UCSD-AML1 (cell line): Measurements from ENCODE around the gene SKIDA1.

Experiments used
- DNase-seq: peaks from one replicate; lab custom pipeline; 2025; ENCODE audit not compliant: unreplicated experiment; lab: John Stamatoyannopoulos, UW

The SKIDA1 gene

DNA sequence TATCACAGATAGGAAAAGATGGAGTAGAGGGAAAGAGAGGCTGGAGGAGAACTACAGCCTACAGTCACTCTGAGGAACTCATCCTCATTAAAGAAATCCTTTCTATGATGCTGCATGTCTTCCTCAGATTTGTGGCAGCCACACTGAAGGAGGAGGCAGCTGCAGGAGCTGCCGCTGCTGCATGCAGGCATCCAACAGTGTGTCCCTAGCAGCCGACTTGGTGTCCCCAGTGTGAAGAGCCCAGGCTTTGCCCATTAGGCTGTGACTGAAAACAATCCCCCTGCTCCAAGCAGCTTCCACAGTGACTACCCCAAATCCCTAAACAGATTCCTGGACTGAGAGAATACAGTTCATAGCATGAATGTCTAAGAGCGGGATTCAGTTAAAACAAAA is 23.1 kb downstream of the SKIDA1 start:
- DNase-seq: no peak

DNA sequence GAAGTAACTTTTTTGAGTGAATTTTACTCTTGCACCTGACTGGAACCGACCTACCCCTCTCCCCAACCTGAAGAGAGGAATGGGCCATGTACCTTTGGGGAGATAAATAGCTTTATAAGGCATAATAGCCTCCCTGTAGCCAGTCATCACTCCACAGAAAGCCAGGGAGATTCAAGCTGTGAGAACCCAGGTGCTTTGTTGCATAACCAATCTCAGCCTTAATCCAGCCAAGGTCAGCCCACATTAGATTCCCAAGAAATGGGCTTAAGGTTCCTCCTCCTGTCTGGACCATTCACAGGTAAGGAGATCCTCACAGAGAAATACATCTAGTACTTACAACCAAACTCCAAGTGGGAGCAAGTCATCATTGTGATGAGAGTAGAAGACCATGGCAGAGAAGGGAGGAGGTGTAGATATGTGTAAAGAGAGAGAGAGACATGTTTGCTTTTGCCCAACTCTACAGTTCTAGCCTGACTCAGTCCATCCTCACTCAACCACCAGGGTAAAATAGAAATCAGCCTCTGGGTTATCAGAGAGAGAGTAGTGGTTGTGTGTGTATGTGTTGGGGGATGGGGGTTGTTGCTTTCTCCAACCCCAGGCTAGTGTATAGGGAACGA is 23.6 kb downstream of the SKIDA1 start:
- no peak for DNase-seq

DNA sequence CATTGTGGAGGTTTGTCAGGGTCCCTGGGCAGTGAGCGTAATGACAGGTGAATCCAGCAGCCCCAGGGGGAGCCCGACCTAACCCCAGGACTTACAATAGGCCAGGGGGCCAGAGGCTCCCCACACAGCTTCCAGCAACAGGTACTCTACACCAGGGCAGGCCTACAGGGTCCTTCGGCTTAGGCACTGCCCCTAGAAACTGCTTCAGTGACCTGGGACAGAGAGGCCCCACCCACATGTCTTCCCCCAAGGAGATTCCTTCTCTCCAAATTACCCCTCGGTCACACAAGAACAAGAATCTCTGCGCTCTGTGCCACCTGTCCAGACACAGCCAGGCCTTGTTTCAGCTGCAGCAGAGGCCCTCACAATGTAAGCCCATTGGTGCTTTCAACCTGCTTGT is 24.4 kb downstream of the SKIDA1 start:
- DNase-seq: no peak

DNA sequence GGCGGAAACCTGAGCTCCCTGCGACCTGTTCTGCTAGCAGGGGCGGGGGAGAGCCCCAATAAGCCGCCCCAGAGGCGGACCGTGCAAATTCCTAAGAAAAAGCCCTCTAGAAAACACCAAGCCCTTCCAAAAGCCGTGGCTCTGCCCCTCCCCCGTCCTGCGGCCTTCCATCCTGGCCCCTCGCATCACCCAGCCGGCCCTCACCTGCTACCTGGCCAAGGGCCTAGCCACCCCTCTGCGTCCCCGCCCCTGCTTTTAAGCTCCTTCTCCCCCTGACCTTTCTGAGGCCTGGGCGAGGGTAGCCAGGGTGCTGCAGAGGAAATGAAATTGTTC is 24.9 kb downstream of the SKIDA1 start:
- DNase-seq: no peak

DNA sequence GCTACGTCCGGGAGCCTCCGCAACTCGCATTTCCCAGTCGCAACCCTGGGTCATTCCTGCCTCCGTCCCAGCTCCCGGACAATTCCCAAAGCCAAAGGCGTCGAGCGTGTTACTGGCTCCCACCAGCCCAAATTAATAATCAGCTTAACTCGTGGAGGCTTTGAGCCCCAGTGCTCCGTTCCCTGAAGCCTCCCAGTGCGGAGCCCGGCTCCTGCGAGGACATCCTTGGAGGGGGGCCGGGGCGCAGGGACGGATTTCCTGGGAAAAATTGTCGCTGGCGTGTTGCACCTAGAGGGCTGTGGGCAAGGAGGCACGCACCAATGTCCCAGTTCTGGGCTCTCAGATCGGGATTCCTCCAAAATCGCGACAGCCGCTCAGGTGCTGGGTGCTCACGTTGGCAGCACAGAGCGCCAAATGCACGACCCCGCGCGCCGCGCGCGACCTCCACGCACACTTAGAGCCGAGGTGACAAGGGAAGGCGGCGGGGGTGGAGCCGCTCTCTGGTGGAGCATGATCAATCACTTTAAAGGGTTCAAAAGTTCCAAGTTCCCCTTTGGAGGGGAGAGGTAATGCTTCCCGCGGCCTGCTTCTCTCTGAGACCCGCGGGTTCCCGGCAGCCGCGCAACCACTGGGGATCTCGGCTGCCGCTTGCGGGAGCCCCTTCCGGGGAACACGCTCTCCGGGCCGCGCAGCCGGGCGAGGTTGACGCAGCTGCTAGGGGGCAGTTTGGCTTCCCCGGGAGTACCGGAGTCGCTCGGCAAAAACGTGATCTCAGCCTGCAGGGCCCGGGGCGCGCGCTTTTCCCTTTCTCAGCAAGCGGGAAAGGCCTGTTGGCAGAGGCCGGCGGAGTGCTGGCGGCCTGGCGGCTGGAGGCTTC is 25.5 kb downstream of the SKIDA1 start:
- peak; percentile 38 for DNase-seq

DNA sequence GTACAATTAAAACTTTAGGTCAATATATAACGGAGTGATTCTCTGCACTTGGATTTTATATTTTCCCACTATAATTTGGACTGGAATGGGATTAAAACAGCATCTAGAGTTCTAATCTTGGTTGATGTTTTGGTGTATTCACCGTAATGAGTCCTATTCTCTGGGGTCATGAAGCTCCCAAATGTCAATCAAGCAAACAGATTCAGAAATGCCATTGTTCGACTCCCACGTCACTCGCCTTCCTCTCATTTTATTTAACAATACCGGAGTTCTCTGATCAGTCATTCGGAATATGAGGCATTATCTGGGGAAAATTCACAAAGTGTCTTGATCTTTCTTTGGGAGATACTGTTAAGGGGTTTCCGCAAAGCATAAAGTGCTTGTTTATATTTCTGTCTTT is 26.5 kb downstream of the SKIDA1 start:
- DNase-seq: no peak

DNA sequence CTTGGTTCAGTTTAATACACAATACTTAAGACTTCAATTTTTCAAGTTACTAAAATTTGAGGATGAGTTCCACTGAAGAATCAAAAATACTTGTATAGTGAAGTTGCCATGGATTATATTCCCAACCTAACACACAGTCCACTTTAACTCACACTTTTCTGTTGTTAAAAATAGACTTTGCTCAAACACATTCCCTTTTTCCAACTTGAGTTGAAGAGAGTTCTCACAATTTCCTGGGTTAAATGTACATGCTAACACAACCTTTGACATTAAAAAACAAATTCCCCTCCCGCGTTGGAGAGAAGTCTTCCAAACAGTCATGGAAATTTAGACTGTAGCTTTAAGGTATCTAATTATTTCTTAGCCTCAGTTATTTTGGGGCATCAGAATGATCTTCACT is 27.1 kb downstream of the SKIDA1 start:
- DNase-seq: no peak

DNA sequence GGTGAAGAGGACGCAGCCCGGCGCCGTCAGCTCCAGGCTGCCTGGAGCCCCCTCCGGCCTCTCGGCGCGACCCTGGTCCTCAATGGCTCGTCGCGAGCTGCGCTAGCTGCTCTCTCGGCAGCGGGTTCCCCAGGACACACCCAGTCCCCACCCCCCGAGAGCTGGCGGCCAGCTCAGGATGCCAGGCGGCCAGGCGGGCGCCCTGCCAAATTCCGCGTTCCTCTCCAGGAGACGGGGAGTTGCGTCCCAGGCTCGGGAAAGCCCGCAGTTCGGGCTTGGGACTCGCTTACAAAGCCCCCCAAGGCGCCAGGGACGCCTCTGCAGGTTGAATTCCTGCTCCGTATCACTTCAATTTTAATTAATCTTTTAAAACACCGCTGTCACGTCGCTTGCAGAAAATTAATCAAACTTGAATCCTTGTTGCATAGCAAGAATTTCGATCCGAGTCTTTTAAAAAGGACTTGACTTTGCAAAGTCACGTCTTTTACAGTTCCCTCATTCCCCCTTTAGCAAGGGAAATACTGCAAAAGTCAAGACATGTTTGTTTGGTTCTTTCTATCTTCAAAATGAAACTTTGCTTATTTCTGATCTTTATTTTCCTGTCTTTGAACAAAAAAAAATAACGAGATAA is 28.2 kb downstream of the SKIDA1 start:
- DNase-seq: peak; percentile 69

DNA sequence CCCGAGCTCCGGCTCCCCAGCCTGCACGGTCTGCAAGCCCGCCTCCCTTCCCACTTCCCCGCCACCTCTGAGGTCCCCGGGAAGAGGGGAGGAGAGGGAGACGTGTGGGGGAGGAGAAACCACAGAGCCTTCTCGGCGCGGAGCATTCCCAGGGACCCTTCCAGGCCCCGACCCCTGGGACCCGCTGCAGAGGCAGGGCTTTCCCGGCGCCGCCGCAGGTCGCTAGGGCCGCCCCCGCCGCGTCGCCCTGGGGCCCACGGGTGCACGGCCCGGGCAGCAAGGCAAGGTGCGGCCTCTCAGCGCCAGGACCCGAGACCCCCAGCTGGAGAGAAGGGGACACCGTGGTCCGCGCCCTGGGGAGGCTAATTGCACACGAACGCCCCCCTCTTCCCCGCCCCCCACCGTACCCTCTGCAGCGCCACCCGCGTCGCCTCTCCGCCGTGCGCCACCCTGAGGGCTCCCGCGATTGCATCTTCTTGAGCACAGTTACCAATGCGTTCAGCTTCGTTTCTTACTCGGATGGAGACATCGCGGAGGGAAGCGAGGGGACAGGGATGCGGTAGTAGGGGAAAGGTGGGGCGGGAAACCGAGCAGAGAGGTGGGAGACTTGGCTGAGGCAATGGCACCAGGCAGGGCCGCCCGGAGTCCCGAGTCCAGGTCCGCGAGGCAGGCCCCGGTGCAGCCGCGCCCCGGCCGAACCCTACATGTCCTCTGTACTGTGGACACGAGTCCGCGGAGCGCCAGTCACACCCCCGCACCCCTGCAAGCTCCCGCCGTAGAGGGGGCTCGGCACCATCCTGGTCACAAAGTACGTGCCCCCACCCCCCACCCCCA is 28.9 kb downstream of the SKIDA1 start:
- DNase-seq: peak; percentile 74

DNA sequence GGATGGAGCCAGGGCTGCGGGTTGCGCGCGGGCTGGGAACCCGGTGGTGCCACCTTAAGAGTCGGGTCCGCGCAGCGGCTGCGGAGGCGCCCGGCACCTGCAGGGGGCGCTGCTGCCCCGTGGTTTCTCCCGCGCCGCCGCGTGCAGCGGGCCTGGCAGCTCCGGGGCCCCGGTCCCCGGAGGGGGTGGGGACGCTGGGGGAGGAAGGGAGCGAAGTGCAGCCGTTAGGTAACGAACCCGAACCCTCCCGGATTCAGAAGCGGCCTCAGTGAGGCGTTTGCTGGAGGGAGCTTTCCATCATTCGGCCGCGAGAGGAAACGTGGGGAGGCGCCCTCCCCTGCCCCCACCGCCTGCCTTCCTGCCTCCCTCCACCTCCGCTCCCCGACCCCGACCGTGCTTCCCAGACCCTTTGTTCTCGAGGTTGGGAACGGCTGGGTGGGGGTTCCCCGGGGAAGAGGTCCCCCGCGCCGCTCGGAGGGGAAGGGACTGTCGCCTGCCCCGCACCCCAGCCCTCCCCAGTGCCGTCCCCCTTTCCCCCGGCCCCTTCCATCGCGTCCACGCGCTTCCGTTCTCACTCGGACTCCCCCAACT is 29.6 kb downstream of the SKIDA1 start:
- DNase-seq: peak; percentile 91

DNA sequence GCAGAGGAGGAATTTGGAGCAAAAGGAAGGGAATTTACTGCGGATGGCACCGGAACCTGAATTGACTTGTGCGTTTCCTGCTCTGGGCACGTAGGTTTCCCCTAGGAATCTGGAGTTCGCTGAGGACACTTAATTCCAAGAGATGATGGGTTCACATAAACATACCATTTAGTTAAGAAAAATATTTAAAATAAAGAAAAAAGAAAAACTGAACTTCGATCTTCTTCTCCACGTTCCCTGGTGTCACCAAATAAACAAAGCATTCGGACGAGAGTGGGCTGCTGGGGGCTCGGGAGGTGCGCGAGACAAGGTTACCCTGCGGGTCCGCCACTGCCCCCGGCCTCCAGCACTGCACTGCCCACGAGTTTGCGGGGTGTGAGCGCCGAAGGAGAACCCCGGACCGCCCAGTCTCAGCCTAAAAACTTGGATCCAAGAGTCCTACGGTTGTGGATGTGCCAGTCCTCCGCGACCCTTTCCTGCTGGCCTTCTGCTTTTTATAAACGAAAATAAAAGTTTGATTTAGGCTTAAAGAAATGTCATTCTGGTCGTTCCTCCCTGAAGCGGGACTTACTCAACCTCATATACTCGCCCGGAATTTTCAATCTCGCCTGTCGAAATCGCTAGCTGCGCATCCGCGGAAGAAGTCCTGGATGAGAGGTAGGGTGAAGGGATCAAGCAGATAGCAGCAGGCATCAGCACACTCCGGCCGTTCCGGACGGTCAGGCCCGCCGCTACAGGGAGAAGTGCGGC is 30.3 kb downstream of the SKIDA1 start:
- no peak for DNase-seq

DNA sequence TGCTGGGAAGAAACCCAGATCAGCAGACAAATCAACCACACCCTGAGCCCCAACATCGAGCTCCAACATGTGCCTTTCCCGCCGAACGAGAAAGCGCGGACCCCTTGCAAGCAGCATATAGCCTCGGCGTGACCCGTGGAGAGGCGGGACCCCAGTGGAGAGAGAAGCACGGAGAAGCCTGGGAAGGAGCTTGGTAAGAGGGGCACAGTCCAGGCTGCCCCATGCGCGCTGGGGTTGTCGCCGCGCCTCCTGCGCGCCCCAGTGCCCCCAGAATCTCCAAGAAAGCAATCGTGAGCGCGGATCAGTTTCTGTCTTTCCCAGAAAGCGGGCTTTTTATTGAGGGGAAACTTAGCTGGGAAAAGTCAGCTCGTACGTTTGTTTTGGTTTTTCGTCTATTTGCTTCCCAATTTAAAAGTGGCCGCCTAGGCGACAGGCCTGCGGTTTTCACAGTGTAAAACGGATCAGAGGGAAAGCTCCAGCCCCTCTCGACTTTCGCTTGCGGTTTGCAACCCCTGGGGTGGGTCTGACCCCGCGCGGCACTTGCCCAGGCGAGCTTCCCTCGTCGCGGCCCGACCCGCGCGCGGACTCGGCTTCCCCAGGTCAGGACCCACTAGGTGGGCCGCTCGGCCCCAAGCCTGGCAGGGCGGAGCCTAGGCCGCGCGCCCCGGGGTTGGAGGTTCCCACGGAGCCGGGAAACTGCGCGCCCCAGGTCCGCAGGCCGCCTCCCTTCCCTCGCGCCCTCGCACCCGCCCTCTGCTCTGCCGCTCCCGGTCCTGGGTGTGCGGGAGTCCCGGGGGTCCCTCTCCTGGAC is 31.1 kb downstream of the SKIDA1 start:
- peak; percentile 45 for DNase-seq

DNA sequence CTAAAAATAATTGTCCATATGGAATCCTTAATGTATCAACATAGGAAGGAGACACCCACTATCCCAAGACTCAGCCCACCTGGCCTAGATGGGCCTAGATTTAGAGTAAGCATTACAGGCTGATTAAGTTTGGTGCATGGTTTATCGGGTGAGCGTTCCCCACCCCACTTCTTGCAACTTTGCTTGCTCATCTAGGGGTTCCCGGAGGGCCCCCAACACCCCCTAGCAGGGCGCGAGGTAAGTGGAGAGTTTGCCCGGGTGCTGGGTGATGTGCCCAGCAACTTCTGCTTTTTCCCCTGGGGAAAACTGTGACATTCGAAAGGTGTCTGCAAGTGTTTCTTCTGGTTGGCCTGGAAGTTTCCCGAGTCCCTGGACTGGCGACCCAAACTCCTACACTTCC is 31.7 kb downstream of the SKIDA1 start:
- peak; percentile 25 for DNase-seq

DNA sequence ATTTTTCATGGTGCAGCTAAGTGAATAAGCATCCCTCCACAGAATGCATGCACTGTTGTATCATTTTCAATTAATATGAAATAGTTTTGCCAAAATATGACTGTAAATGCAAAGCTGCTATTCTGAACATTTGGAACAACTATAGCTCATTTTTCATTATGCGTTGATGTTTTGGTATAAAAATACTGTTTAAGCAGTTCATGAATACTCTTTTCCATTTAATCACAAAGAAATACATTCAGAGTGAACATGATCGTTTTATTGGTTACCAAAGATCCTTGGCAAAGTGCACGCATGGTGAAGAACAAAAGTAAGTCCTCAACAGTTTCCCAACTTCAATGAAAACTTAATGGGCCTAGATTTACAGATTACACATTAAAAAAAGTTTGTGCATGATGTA is 33.1 kb downstream of the SKIDA1 start:
- no peak for DNase-seq

DNA sequence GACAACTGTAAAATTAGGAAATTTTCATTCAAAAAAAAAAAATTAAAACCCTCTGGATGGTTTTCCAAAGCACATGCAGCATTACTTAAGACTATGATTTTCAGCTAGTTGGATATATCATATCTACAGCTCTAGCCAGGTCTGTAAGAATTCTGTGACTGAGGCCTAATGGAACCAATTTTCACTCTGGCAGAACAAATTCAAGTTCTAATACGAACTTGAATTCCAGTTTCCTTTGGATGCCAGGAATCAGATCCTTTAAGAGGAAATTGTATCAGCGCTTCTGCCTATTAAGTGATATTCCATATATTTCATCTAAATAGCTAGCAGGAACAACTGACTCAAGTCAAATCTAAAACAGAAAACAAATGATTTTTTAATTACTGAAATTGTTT is 34.8 kb downstream of the SKIDA1 start:
- DNase-seq: no peak

DNA sequence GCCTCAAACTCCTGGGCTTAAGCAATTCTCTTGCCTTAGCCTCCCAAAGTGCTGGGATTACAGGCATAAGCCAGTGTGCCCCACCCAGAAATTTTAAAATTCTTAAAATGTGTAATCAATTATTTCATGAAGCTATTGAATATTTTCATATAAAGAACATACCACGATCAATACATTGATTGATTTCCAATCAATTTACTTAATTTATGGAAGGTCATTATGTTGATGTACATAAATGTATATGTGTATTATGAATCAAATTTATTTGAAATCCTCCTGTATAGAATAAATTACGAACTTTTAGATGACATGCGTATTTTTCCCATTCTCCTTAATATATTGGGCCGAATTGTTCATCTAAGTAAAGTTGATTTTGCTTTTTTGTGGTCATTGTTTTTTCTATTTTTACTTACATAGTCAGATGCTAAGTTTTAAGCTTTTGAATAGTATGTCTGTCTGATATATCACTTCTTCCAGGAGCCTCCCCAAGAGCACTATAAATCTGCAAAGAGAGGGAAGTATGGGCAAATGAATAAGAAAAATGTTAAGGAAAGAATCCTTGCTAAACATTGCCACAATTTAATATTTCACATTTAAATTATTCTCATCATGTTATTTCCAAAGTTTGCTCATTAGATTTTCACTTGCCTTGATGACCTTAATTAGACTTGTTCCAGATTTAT is 35.3 kb downstream of the SKIDA1 start:
- DNase-seq: no peak

DNA sequence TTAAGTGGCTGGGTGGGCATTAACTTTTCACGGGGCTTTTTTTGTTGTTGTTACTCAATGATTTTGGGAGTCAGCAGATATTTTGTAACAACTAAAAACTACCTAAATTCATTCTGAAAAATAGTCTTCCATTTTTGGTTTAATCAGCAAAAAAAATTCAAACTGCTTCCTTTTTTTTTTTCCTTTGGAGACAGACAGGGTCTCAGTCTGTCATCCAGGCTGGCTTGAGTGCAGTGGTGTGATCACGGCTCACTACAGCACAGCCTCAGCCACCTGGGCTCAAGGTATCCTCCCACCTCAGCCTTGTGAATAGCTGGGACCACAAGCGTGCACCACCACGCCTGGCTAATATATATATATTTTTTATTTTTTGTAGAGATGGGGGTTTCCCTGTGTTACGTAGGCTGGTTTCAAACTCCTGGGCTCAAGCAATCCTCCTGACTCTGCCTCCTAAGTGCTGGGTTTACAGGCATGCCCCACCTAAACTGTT is 36.5 kb downstream of the SKIDA1 start:
- no peak for DNase-seq

DNA sequence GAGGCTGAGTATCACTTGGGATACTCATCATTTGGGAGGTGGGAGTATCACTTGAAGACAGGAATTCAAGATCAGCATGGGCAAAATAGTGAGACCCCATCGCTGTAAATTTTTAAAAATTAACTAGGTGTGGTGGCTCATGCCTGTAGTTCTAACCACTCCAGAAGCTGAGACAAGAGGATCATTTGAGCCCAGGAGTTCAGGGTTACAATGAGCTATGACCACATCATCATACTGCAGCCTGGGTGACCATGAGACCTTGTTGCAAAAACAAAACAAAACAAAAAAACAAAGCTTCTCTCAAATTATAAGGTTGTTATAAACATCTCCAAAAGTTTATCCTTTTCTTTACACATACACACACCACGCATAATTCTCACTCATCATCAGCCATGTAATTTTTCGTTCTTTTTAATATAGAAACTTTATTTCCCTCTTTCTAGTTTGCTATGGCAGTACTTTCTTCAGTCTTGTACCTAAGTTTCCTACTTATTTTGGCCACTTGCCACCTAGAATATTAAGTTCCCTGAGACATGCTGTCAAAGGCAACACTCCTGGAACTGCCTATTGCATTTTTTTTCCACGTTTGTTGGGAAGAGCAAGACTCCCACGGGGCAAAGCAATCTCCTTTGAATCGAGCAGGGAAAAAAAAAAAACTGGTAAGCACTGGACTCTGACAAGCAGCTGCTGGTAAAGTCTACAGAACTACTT is 37.1 kb downstream of the SKIDA1 start:
- no peak for DNase-seq
